H9 (cell line): ENCODE data around the gene PXK. TPM values are rescaled to one million over a fixed set of nuclear protein-coding genes. Genes with fewer than 3 reads are reported as not detected.

Source experiments
- DNase-seq: peaks from one replicate; pipeline ENCODE4 v3.0.0-alpha.2; 2017
- H2AFZ ChIP-seq: one replicate; pipeline ENCODE4 v1.6.1; 2013; ENCODE audit warnings: mild to moderate bottlenecking, low read length, control low read depth, moderate library complexity
- H2AK5ac ChIP-seq: 2 replicates; pipeline ENCODE4 v1.6.1; 2013; ENCODE audit warnings: low read length, control low read depth, mixed read lengths; ENCODE audit not compliant: insufficient read length
- H2BK120ac ChIP-seq: one replicate; pipeline ENCODE4 v1.6.1; 2013; ENCODE audit warnings: low read depth, mild to moderate bottlenecking, low read length, control low read depth, inconsistent platforms; ENCODE audit not compliant: poor library complexity, severe bottlenecking
- H2BK12ac ChIP-seq: 2 replicates; pipeline ENCODE4 v1.6.1; 2013; ENCODE audit warnings: low read length, control low read depth, mixed read lengths, low read depth; ENCODE audit not compliant: insufficient read length
- H2BK15ac ChIP-seq: 2 replicates; pipeline ENCODE4 v1.6.1; 2013; ENCODE audit warnings: low read depth, low read length, control low read depth
- H2BK20ac ChIP-seq: one replicate; pipeline ENCODE4 v1.6.1; 2013; ENCODE audit warnings: low read depth, mild to moderate bottlenecking, low read length, control low read depth, inconsistent platforms; ENCODE audit not compliant: poor library complexity, severe bottlenecking
- H2BK5ac ChIP-seq: 2 replicates; pipeline ENCODE4 v1.6.1; 2013; ENCODE audit warnings: low read length, control low read depth, mixed read lengths; ENCODE audit not compliant: insufficient read length
- H3K14ac ChIP-seq: 2 replicates; pipeline ENCODE4 v1.6.1; 2013; ENCODE audit warnings: low read length, control low read depth; ENCODE audit not compliant: insufficient read depth
- H3K18ac ChIP-seq: 2 replicates; pipeline ENCODE4 v1.6.1; 2013; ENCODE audit warnings: low read depth, mild to moderate bottlenecking, mixed read lengths, low read length, control low read depth; ENCODE audit not compliant: insufficient read length
- H3K23ac ChIP-seq: 2 replicates; pipeline ENCODE4 v1.6.1; 2013; ENCODE audit warnings: low read length, control low read depth, mixed read lengths, low read depth; ENCODE audit not compliant: insufficient read length
- H3K23me2 ChIP-seq: 2 replicates; pipeline ENCODE4 v1.6.1; 2013; ENCODE audit warnings: low read depth, mild to moderate bottlenecking, mixed read lengths, low read length, control low read depth; ENCODE audit not compliant: insufficient read length, poor library complexity, severe bottlenecking
- H3K27ac ChIP-seq: 2 replicates; pipeline ENCODE4 v1.5.1; 2013; ENCODE audit warnings: low read length, control low read depth, mixed read lengths, low read depth; ENCODE audit not compliant: insufficient read length
- H3K27me3 ChIP-seq: 2 replicates; pipeline ENCODE4 v1.6.1; 2013; ENCODE audit warnings: low read length, control low read depth, inconsistent platforms; ENCODE audit not compliant: insufficient read depth
- H3K4ac ChIP-seq: 2 replicates; pipeline ENCODE4 v1.6.1; 2013; ENCODE audit warnings: low read depth, mild to moderate bottlenecking, control low read depth, inconsistent platforms, low read length, moderate library complexity
- H3K4me1 ChIP-seq: 2 replicates; pipeline ENCODE4 v1.6.1; 2013; ENCODE audit warnings: low read length, control low read depth, inconsistent platforms; ENCODE audit not compliant: insufficient read depth
- H3K4me2 ChIP-seq: 2 replicates; pipeline ENCODE4 v1.6.1; 2013; ENCODE audit warnings: low read length, control low read depth, mixed read lengths; ENCODE audit not compliant: insufficient read length, insufficient read depth
- H3K56ac ChIP-seq: 2 replicates; pipeline ENCODE4 v1.6.1; 2013; ENCODE audit warnings: low read depth, mild to moderate bottlenecking, mixed read lengths, low read length, control low read depth; ENCODE audit not compliant: insufficient read length
- H3K79me1 ChIP-seq: 2 replicates; pipeline ENCODE4 v1.6.1; 2013; ENCODE audit warnings: low read depth, mild to moderate bottlenecking, moderate library complexity, low read length, control low read depth, inconsistent platforms; ENCODE audit not compliant: insufficient read depth, poor library complexity, severe bottlenecking
- H3K79me2 ChIP-seq: 2 replicates; pipeline ENCODE4 v1.6.1; 2013; ENCODE audit warnings: low read length, control low read depth, inconsistent platforms; ENCODE audit not compliant: insufficient read depth
- H3K9ac ChIP-seq: 2 replicates; pipeline ENCODE4 v1.6.1; 2013; ENCODE audit warnings: low read length, control low read depth, mixed read lengths; ENCODE audit not compliant: insufficient read length; ENCODE audit errors: extremely low read depth
- H3K9me3 ChIP-seq: one replicate; pipeline ENCODE4 v1.6.1; 2013; ENCODE audit warnings: low read depth, low read length, inconsistent platforms; ENCODE audit not compliant: control insufficient read depth
- H3T11ph ChIP-seq: one replicate; pipeline ENCODE4 v1.6.1; 2013; ENCODE audit warnings: mild to moderate bottlenecking, low read length, control low read depth, inconsistent platforms
- H4K20me1 ChIP-seq: one replicate; pipeline ENCODE4 v1.6.1; 2013; ENCODE audit not compliant: control insufficient read depth, insufficient read length, insufficient read depth
- H4K5ac ChIP-seq: 2 replicates; pipeline ENCODE4 v1.6.1; 2013; ENCODE audit warnings: low read depth, mild to moderate bottlenecking, mixed read lengths, low read length, control low read depth; ENCODE audit not compliant: insufficient read length
- H4K8ac ChIP-seq: replicated peaks from 2 replicates; pipeline ENCODE4 v1.6.1; 2013; ENCODE audit warnings: low read length, control low read depth, mixed read lengths, low read depth; ENCODE audit not compliant: insufficient read length
- H4K91ac ChIP-seq: 2 replicates; pipeline ENCODE4 v1.6.1; 2013; ENCODE audit warnings: low read depth, mild to moderate bottlenecking, moderate library complexity, mixed read lengths, low read length, control low read depth; ENCODE audit not compliant: insufficient read length
- H3K27ac Mint-ChIP-seq, 3 experiments: 2 replicates in 2 of 3; 3 replicates in 1 of 3; pipeline ENCODE4 v1.8.0; 2020 to 2021; ENCODE audit warnings: mixed read lengths in 3 of 3, mild to moderate bottlenecking in 1 of 3, moderate library complexity in 1 of 3
- H3K27me3 Mint-ChIP-seq: 2 replicates; pipeline ENCODE4 v1.8.0; 2021; ENCODE audit warnings: low read depth, mild to moderate bottlenecking, moderate library complexity, mixed read lengths
- H3K36me3 Mint-ChIP-seq, 3 experiments: 2 replicates in 2 of 3; 3 replicates in 1 of 3; pipeline ENCODE4 v1.8.0; 2020 to 2021; ENCODE audit warnings: low read depth in 3 of 3, mixed read lengths in 3 of 3; ENCODE audit not compliant: insufficient read depth in 1 of 3
- H3K4me1 Mint-ChIP-seq, 2 experiments: 2 replicates each; pipeline ENCODE4 v1.8.0; 2020; ENCODE audit warnings: mixed read lengths in 2 of 2
- H3K4me3 Mint-ChIP-seq, 2 experiments: 2 replicates in 1 of 2; 3 replicates in 1 of 2; pipeline ENCODE4 v1.8.0; 2020 to 2021; ENCODE audit warnings: mild to moderate bottlenecking in 2 of 2, mixed read lengths in 2 of 2, moderate library complexity in 1 of 2
- H3K9me3 Mint-ChIP-seq, 2 experiments: 2 replicates in 1 of 2; 3 replicates in 1 of 2; pipeline ENCODE4 v1.8.0; 2020; ENCODE audit warnings: mild to moderate bottlenecking in 2 of 2, mixed read lengths in 2 of 2, moderate library complexity in 1 of 2
- CTCF ChIP-seq: fragments of 200-600 bp; sonication (generic); conservative IDR thresholded peaks from 3 replicates; pipeline ENCODE4 v1.8.0; 2021; ENCODE audit warnings: antibody characterized with exemption, mild to moderate bottlenecking
- WGBS: extraction: QIAGEN DNeasy Blood & Tissue Kit; methylation state at CpG from one replicate; pipeline ENCODE4 v1.1.7; 2013; ENCODE audit warnings: missing lambda C conversion rate, low lambda C conversion rate, mixed read lengths; ENCODE audit not compliant: insufficient read length; ENCODE audit errors: extremely low coverage; 5-methylcytosine and 5-hydroxymethylcytosine counted together
- total RNA-seq: library from RNA; stranded (reverse); gene quantifications from 2 replicates; pipeline ENCODE4 v1.2.1, GENCODE V29; 2021

PXK gene
- total RNA-seq, 1 experiment from 2014 or later = 3.3 TPM

- H3K4me1 ChIP-seq = no peaks in the 10 kb centered on the region
- WGBS = no CpG with 5 or more reads among the region's 9 CpGs
Measured at GRCh38 chr3:58293516-58293915, 39.2 kb upstream of the PXK start.

More at GRCh38 chr3:58293516-58293915, 39.2 kb upstream of the PXK start:
- no peak for TF ChIP-seq CTCF
- Mint-ChIP-seq H3K9me3 (peaks cover 11 to 22% of the 10 kb centered on the region in 2 experiments; a peak in 4 of 5 replicates), H3K4me3 (no peak overlapping the region), H3K27ac (no peak overlapping the region), H3K4me1 (peaks cover 4 to 7% of the 10 kb centered on the region in 2 experiments; a peak in 2 of 4 replicates), H3K36me3 (peaks cover 3 to 13% (median 9%) of the 10 kb centered on the region in 3 experiments; a peak in 5 of 7 replicates), H3K27me3 (no peaks in the 10 kb centered on the region; the same call in 1 of the 2 replicates)
- Histone ChIP-seq H2AK5ac (no peak overlapping the region), H3K4me2 (no peak overlapping the region), H4K5ac (no peak overlapping the region), H3K18ac (no peak overlapping the region), H3K56ac (no peak overlapping the region), H4K8ac (no peak overlapping the region), H3K23me2 (no peaks in the 10 kb centered on the region), H3T11ph (no peak overlapping the region), H3K14ac (no peak overlapping the region), H2BK5ac (no peak overlapping the region), H4K91ac (no peak overlapping the region), H2BK15ac (no peak overlapping the region), H4K20me1 (no peaks in the 10 kb centered on the region), H3K27me3 (no peaks in the 10 kb centered on the region), H2BK12ac (no peak overlapping the region), H3K9me3 (no peaks in the 10 kb centered on the region), H3K79me2 (no peaks in the 10 kb centered on the region), H3K4ac (no peak overlapping the region), H3K79me1 (no peaks in the 10 kb centered on the region), H3K27ac (no peak overlapping the region), H3K23ac (no peak overlapping the region), H2BK20ac (no peak overlapping the region), H2AFZ (no peak overlapping the region), H2BK120ac (no peak overlapping the region), H3K9ac (no peak overlapping the region)
- DNase-seq = no peak
